K562 (cell line): ENCODE data around the gene THAP11. TPM values are rescaled to one million over a fixed set of nuclear protein-coding genes. Genes with fewer than 3 reads are reported as not detected.

Source experiments
- ATAC-seq: fragments of 200-7000 bp; cut with Tn5 transposase; 3 replicates; pipeline ENCODE4 v1.9.1; 2020; ENCODE audit warnings: moderate library complexity
- BruUV-seq: library from RNA; stranded (reverse); fragments of 400-500 nt; replicated peaks from 2 replicates; lab custom pipeline; 2021; lab: Mats Ljungman, UMichigan
- CTCF ChIA-PET: fragments of 300-600 bp; formaldehyde crosslinking; extraction: SDS; loops from one replicate; lab custom pipeline; 2021; ENCODE audit warnings: low intra/inter-chr PET ratio; lab: Yijun Ruan, JAX
- POLR2A ChIA-PET: fragments of 300-600, 350-650 bp; sonication (Branson Sonifier 250); formaldehyde crosslinking; extraction: SDS; loops from one replicate; lab custom pipeline; 2021; ENCODE audit warnings: antibody characterized with exemption, inconsistent platforms; lab: Yijun Ruan, JAX
- DNase-seq, 4 experiments: peaks; one replicate each; pipeline versions ENCODE4 v3.0.0 to v3.0.0-alpha.2; 2011 to 2018; ENCODE audit warnings: low spot score in 3 of 4, mixed read lengths in 3 of 4; ENCODE audit errors: extremely low read depth in 1 of 4
- FAIRE-seq: peaks from 2 replicates; lab custom pipeline; 2011; peaks lifted over from hg19 to GRCh38; lab: Jason Lieb, UNC
- H2AFZ ChIP-seq: 2 replicates; pipeline ENCODE4 v1.6.0; 2011; ENCODE audit warnings: low read depth, low read length, control low read depth, inconsistent platforms
- H3K27ac ChIP-seq: fragments of 200-600 bp; 3 replicates; pipeline ENCODE4 v1.8.0; 2011; ENCODE audit warnings: low read depth, mild to moderate bottlenecking, control low read depth, inconsistent platforms, low read length, moderate library complexity, mixed read lengths; ENCODE audit errors: extremely low read depth
- H3K27me3 ChIP-seq, 2 experiments: fragments of 300-600 bp in 1 of 2; 2 replicates in 1 of 2; 3 replicates in 1 of 2; pipeline versions ENCODE4 v1.6.0 to v1.8.0; 2011; ENCODE audit warnings: inconsistent platforms in 2 of 2, low read length in 2 of 2, mild to moderate bottlenecking in 1 of 2, mixed read lengths in 1 of 2, moderate library complexity in 1 of 2; ENCODE audit not compliant: control insufficient read depth in 2 of 2, insufficient read depth in 2 of 2
- H3K36me3 ChIP-seq: fragments of 300-600 bp; 3 replicates; pipeline ENCODE4 v1.8.0; 2011; ENCODE audit warnings: mild to moderate bottlenecking, low read length, inconsistent platforms; ENCODE audit not compliant: control insufficient read depth, insufficient read depth
- H3K4me1 ChIP-seq, 2 experiments: fragments of 200-600 bp in 1 of 2; replicated peaks in 1 of 2; 2 replicates in 1 of 2; 3 replicates in 1 of 2; pipeline versions ENCODE4 v1.5.1 to v1.8.0; 2011; ENCODE audit warnings: inconsistent platforms in 2 of 2, low read length in 2 of 2, mild to moderate bottlenecking in 1 of 2, mixed read lengths in 1 of 2, moderate library complexity in 1 of 2; ENCODE audit not compliant: control insufficient read depth in 2 of 2, insufficient read depth in 2 of 2
- H3K4me2 ChIP-seq: 2 replicates; pipeline ENCODE4 v1.6.1; 2011; ENCODE audit warnings: low read length, control low read depth, inconsistent platforms, mixed read lengths; ENCODE audit not compliant: insufficient read depth
- H3K4me3 ChIP-seq: fragments of 200-600 bp; sonication (generic), shearing (Covaris generic); 2 replicates; pipeline ENCODE4 v1.5.1; 2016; ENCODE audit warnings: control low read depth, inconsistent platforms
- H3K79me2 ChIP-seq: fragments of 200-600 bp; 3 replicates; pipeline ENCODE4 v1.8.0; 2011; ENCODE audit warnings: low read length, inconsistent platforms; ENCODE audit not compliant: control insufficient read depth, insufficient read depth
- H3K9ac ChIP-seq, 2 experiments: 2 replicates each; pipeline versions ENCODE4 v1.6.0 to v1.6.1; 2011; ENCODE audit warnings: low read depth in 2 of 2, low read length in 2 of 2, control low read depth in 1 of 2, inconsistent platforms in 1 of 2, mild to moderate bottlenecking in 1 of 2, mixed read lengths in 1 of 2; ENCODE audit not compliant: insufficient read depth in 1 of 2
- H3K9me1 ChIP-seq: one replicate; pipeline ENCODE4 v1.6.0; 2011; ENCODE audit warnings: inconsistent platforms, mild to moderate bottlenecking, low read length, moderate library complexity; ENCODE audit not compliant: control insufficient read depth, insufficient read depth
- H3K9me3 ChIP-seq: replicated peaks from 2 replicates; pipeline ENCODE4 v1.5.1; 2011; ENCODE audit warnings: low read depth, low read length, inconsistent platforms; ENCODE audit not compliant: control insufficient read depth, insufficient read depth
- H4K20me1 ChIP-seq: replicated peaks from 2 replicates; pipeline ENCODE4 v1.6.1; 2011; ENCODE audit warnings: low read length, inconsistent platforms, mixed read lengths; ENCODE audit not compliant: control insufficient read depth, insufficient read depth
- MTA3 ChIP-seq: fragments of 450-650 bp; formaldehyde crosslinking; IDR thresholded peaks from 2 replicates; pipeline ENCODE4 v1.6.1; 2017; ENCODE audit warnings: mild to moderate bottlenecking, borderline replicate concordance
- PHF8 ChIP-seq: fragments of 200-600 bp; sonication (generic); IDR thresholded peaks from 2 replicates; pipeline ENCODE4 v1.6.1; 2012; ENCODE audit warnings: mixed run types, mild to moderate bottlenecking, inconsistent platforms, low read length, moderate library complexity, borderline replicate concordance
- RAD21 ChIP-seq, 2 experiments: fragments of 250-450 bp in 1 of 2; fragments of 450-650 bp in 1 of 2; sonication (Bioruptor Pico) in 1 of 2; formaldehyde crosslinking in 1 of 2; IDR thresholded peaks in 1 of 2; conservative IDR thresholded peaks in 1 of 2; 2 replicates each; pipeline versions ENCODE4 v1.4.0 to v1.8.0; 2020 to 2022; ENCODE audit warnings: mild to moderate bottlenecking in 2 of 2, moderate library complexity in 1 of 2
- TCF7L2 ChIP-seq: fragments of 150-350 bp; IDR thresholded peaks from 2 replicates; pipeline ENCODE4 v1.6.1; 2016; ENCODE audit warnings: low read depth, mild to moderate bottlenecking, low read length, moderate library complexity
- WGBS: fragments of 100-300 bp; shearing (Covaris generic); methylation state at CpG from one replicate; pipeline ENCODE4 v1.1.6; 2016; ENCODE audit warnings: low coverage, mixed read lengths; ENCODE audit not compliant: insufficient coverage; ENCODE audit errors: missing lambda C conversion rate; 5-methylcytosine and 5-hydroxymethylcytosine counted together
- in situ Hi-C: fragments of 300-500 bp; cut with MboI; formaldehyde crosslinking; loops from 4 replicates; pipeline ENCODE4 v1.15.0; 2018; ENCODE audit warnings: inconsistent platforms, mixed read lengths
- intact Hi-C: fragments of 100-400 bp; cut with micrococcal nuclease; formaldehyde crosslinking; loops from 2 replicates; pipeline ENCODE4 v1.14.2; 2022
- polyA plus RNA-seq, 8 experiments: library from polyadenylated mRNA; depleted of rRNA in 4 of 8; stranded (reverse) in 5 of 8; unstranded in 3 of 8; fragments of >200 nt; fragmentation: Nextera tagmentation in 2 of 8; fragmentation: Illumina TruSeq in 1 of 8; extraction: Ambion mirVana in 2 of 8; extraction: Trizol in 1 of 8; gene quantifications; 2 replicates each; pipeline versions ENCODE4 v1.2.1 to v1.2.3, GENCODE V29; 2011 to 2014; ENCODE audit warnings: inconsistent platforms in 1 of 8, missing spikeins in 1 of 8
- total RNA-seq, 7 experiments: library from RNA; depleted of rRNA in 6 of 7; stranded (reverse); fragments of >200 nt in 6 of 7; fragmentation: Illumina TruSeq in 2 of 7; extraction: Trizol in 2 of 7; gene quantifications; 2 replicates each; pipeline versions ENCODE4 v1.2.1 to v1.2.3, GENCODE V29; 2011 to 2021; ENCODE audit warnings: low replicate concordance in 1 of 7
- TF ChIP-seq, protein P1 (sequence below): IDR thresholded peaks from 3 replicates; pipeline ENCODE4 v1.6.1; 2011; ENCODE audit warnings: borderline replicate concordance, mild to moderate bottlenecking; ENCODE audit not compliant: insufficient read length, insufficient read depth
- TF ChIP-seq, protein P2 (sequence below), 2 experiments: fragments of 450-650 bp; formaldehyde crosslinking in 1 of 2; IDR thresholded peaks; 2 replicates each; pipeline versions ENCODE4 v1.4.0 to v1.6.1; 2014 to 2020; ENCODE audit warnings: mild to moderate bottlenecking in 2 of 2, borderline replicate concordance in 1 of 2, low read depth in 1 of 2
- TF ChIP-seq, protein P3 (sequence below), 2 experiments: fragments of 450-650 bp; conservative IDR thresholded peaks; 2 replicates each; pipeline ENCODE4 v1.6.1; 2017; ENCODE audit warnings: mild to moderate bottlenecking in 2 of 2, moderate library complexity in 2 of 2

Gene THAP11
- total and polyA plus RNA-seq, 9 of the 15 experiments (the other 6 are each of a cell fraction or from before 2014, with no cell fraction given), result 2.4 to 31.6 (median 21.4) TPM

DNA sequence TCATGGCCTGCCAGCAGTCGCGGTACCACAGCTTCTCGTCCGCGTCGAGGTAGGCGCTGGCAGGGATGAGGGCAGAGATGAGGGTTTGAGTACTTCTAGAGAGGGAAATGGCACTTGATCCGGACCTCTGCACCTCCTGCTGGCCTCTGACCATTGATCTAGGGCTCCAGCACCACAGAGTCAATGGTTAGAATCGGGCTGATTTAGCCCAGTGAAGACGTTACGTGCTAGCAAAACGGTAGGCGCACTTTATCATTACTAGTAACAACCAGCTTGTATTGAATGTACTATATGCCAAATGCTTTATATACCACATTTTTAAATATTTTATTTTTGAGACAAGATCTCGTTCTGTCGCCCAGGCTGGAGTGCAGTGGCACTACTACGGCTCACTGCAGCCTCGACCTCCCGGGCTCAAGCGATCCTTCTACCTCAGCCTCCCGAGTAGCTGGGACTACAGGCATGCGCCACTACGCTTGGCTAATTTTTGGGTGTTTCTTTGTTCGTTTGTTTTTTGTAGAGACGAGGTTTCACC is 34.9 kb upstream of the THAP11 start:
- Histone ChIP-seq H2AFZ (peak overlapping the region; percentile 98), H3K4me2 (peak overlapping the region; percentile 92), H3K27me3 (no peaks in the 10 kb centered on the region), H3K4me3 (peak overlapping the region; percentile 98), H3K9ac (peak overlapping the region in 1 of 2 experiments; percentile 86; a peak in 2 of 4 replicates), H3K79me2 (peaks cover 31% of the 10 kb centered on the region), H3K9me1 (no peaks in the 10 kb centered on the region), H4K20me1 (no peaks in the 10 kb centered on the region), H3K4me1 (peaks cover 15 to 18% of the 10 kb centered on the region in 2 experiments; a peak in 4 of 5 replicates), H3K9me3 (no peaks in the 10 kb centered on the region), H3K36me3 (peaks cover 25% of the 10 kb centered on the region; the same call in 2 of the 3 replicates), H3K27ac (no peak overlapping the region; the same call in 2 of the 3 replicates)
- DNase-seq (no peak), ATAC-seq (peak; percentile 9), FAIRE-seq (no peak)
- in situ Hi-C loops (no loop called here), intact Hi-C loops (loop anchor here (5.0 kb wide), 1 partner anchor 135 kb away; no protein-coding TSS in a partner anchor)
- 23% methylated on average over 24 of the region's 24 CpGs for WGBS
- CTCF ChIA-PET, result no interaction called here
- BruUV-seq, result no TSS peak
- POLR2A ChIA-PET, result interaction anchor here (0.5 to 1.6 kb wide), 8 partner anchors 9 to 533 kb away, joined by 3 to 12 read pairs (median 3); partner anchors contain the start of gene GFOD2
- TF ChIP-seq, protein P1, sequence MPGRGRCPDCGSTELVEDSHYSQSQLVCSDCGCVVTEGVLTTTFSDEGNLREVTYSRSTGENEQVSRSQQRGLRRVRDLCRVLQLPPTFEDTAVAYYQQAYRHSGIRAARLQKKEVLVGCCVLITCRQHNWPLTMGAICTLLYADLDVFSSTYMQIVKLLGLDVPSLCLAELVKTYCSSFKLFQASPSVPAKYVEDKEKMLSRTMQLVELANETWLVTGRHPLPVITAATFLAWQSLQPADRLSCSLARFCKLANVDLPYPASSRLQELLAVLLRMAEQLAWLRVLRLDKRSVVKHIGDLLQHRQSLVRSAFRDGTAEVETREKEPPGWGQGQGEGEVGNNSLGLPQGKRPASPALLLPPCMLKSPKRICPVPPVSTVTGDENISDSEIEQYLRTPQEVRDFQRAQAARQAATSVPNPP, result no peak
- TF ChIP-seq MTA3 (peak; percentile 29; the same call in 1 of the 2 replicates), TCF7L2 (no peak), RAD21 (CRISPR knock-in tag; conservative IDR thresholded peaks at IDR 0.05 in 1 of 2, IDR thresholded peaks at IDR 0.05 in 1 of 2) (peak; percentile 7 to 38; a peak in 3 of 4 replicates), PHF8 (no peak)
- TF ChIP-seq, protein P2, sequence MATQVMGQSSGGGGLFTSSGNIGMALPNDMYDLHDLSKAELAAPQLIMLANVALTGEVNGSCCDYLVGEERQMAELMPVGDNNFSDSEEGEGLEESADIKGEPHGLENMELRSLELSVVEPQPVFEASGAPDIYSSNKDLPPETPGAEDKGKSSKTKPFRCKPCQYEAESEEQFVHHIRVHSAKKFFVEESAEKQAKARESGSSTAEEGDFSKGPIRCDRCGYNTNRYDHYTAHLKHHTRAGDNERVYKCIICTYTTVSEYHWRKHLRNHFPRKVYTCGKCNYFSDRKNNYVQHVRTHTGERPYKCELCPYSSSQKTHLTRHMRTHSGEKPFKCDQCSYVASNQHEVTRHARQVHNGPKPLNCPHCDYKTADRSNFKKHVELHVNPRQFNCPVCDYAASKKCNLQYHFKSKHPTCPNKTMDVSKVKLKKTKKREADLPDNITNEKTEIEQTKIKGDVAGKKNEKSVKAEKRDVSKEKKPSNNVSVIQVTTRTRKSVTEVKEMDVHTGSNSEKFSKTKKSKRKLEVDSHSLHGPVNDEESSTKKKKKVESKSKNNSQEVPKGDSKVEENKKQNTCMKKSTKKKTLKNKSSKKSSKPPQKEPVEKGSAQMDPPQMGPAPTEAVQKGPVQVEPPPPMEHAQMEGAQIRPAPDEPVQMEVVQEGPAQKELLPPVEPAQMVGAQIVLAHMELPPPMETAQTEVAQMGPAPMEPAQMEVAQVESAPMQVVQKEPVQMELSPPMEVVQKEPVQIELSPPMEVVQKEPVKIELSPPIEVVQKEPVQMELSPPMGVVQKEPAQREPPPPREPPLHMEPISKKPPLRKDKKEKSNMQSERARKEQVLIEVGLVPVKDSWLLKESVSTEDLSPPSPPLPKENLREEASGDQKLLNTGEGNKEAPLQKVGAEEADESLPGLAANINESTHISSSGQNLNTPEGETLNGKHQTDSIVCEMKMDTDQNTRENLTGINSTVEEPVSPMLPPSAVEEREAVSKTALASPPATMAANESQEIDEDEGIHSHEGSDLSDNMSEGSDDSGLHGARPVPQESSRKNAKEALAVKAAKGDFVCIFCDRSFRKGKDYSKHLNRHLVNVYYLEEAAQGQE (IDR thresholded peaks at IDR 0.05; ENCODE audit: borderline replicate concordance), result 0 out of 2 replicates have a peak, but pooled peaks have one; percentile 11
- TF ChIP-seq, protein P2 (CRISPR knock-in tag; IDR thresholded peaks at IDR 0.05; ENCODE audit: low read depth), result no peak
- TF ChIP-seq, protein P3, sequence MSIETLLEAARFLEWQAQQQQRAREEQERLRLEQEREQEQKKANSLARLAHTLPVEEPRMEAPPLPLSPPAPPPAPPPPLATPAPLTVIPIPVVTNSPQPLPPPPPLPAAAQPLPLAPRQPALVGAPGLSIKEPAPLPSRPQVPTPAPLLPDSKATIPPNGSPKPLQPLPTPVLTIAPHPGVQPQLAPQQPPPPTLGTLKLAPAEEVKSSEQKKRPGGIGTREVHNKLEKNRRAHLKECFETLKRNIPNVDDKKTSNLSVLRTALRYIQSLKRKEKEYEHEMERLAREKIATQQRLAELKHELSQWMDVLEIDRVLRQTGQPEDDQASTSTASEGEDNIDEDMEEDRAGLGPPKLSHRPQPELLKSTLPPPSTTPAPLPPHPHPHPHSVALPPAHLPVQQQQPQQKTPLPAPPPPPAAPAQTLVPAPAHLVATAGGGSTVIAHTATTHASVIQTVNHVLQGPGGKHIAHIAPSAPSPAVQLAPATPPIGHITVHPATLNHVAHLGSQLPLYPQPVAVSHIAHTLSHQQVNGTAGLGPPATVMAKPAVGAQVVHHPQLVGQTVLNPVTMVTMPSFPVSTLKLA (conservative IDR thresholded peaks at IDR 0.05), result 0 out of 4 replicates have a peak, but pooled peaks have one; percentile 3 to 32
